HPDE6-E6E7 (cell line): ENCODE data around the gene SCAMP2.
"Not testable (repeated sequence)": the region's sequence is repeated elsewhere in the genome, so short reads cannot be mapped to it uniquely, and the experiment has no call there.

ENCODE experiments used
- DNase-seq: peaks from one replicate; pipeline ENCODE4 v3.0.0; 2011; ENCODE audit warnings: missing footprints; ENCODE audit errors: extremely low spot score

SCAMP2 gene, protein sequence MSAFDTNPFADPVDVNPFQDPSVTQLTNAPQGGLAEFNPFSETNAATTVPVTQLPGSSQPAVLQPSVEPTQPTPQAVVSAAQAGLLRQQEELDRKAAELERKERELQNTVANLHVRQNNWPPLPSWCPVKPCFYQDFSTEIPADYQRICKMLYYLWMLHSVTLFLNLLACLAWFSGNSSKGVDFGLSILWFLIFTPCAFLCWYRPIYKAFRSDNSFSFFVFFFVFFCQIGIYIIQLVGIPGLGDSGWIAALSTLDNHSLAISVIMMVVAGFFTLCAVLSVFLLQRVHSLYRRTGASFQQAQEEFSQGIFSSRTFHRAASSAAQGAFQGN

DNA sequence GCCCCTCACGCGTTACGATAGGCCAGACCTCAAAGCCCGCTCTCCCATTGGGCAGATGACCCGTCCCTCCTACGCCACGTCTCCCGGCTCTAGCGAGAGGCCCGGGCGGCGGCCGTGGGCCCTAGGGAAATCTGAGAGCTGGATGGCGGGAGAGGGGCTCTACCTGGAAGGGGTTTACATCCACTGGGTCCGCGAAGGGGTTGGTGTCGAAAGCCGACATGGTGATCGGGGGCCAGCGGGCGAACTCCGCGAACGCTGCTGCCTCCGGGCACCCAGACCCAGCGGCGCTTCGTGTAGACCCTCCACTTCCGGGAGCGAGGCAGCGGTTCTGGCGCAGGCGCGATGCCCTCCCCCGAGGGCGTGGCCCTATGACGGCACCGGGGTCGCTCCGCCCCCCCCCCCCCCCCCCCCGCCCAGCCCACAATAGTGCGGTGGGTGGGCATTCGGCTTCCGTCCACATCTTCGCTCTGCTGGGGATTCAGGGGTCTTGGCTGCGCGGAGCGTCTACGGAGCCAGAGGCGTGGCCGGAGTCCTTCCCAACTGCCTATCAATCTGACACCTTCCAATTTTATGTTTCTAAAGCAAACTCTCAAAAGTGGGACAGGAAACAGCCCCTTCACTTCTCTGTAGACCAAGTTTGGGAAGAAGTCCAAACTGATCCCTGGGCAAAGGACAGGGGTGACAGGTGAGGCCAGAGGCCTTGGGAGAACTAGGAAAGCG is at the start of gene SCAMP2:
TSS of gene SCAMP2 (minus strand) at position 330 of the 720 bp plus-strand sequence. CDS start at position 220, 110 bp downstream.
- peak; percentile 95 for DNase-seq

- DNase-seq: no peak
Observed at GRCh38 chr15:74920456-74920855, 47.3 kb upstream of the SCAMP2 start.

DNA sequence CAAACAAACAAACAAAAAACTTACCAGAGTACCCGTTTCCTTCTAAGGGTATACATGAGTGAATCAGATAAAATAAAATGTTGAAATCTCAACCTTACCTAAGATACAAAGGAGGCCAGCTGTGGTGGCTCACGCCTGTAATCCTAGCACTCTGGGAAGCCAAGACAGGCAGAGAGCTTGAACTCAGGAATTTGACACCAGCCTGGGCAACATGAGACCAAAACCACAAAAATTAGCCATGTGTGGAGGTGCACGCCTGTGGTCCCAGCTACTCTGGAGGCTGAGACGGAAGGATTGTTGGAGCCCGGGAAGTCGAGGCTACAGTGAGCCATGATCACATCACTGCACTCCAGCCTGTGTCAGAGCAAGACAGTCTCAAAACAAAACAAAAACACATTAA is 44.5 kb upstream of the SCAMP2 start:
- DNase-seq: no peak

DNA sequence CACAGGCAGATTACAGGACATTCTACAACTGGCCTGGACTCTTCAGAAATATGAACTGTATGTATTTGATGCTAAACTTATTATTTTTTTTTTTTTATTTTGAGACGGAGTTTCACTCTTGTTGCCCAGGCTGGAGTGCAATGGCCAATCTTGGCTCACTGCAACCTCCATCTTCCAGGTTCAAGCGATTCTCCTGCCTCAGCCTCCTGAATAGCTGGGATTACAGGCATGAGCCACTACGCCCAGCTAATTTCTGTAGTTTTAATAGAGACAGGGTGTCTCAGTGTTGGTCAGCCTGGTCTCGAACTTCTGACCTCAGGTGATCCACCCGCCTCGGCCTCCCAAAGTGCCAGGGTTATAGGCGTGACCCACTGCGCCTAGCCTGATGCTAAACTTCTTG is 40.6 kb upstream of the SCAMP2 start:
- DNase-seq: not testable (repeated sequence)

DNA sequence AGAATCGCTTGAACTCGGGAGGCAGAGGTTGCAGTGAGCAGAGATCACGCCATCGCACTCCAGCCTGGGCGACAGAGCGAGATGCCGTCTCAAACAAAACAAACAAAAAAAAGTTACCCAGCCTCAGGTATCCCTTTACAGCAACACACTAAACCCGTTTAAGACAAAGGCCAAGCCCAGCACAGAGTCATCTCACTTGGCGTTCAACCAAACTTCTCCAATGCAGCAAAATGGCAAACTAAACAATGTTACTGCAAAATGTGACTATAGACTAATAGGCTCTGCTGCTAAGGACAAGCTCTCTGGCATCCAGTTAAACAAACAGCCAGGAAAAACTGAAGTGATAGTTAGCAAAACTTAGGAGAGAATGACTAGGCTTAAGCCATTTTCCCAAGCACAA is 39.9 kb upstream of the SCAMP2 start:
- DNase-seq: no peak

- no peak for DNase-seq
Observed at GRCh38 chr15:74908635-74909034, 35.5 kb upstream of the SCAMP2 start.

DNA sequence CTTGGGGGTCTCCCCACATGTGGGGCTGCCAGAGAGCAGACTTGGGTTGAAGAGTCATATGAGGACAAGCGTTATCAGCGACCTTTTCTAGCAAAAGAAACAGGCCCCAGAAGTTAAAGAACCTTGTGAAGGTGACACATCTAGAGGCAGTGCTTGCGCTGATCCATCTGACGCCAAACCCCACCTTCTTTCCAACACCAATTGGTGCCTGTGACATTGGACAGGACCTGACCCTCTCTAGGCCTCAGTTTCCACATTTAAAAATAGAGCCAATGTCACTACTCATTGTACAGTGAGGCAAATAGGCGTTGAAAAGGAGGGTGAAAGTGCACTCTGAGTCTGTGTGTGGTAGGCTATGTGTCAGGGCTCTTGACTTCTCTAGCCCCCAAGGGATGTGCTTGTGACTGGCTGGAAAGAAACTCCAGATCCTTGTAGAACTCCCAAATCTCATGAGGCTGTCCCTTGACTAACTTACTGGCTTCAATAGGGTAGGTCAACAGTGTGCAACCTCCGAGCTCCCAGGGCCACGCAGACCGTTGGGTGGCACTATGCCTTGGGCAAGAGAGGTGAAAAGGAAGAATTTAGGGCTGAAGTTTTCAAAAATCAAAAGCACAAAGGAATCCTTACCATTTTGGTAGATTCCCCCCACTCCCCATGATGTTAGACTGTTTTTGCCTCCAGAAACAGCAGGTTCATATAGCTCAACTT is 34.2 kb upstream of the SCAMP2 start:
- no peak for DNase-seq

- DNase-seq: peak; percentile 91
Observed at GRCh38 chr15:74906450-74907162, 33.4 kb upstream of the SCAMP2 start, which contains the start of gene FAM219B. TSS of gene FAM219B (minus strand) at chr15:74906851. CDS start at chr15:74906800, 51 bp downstream.

GRCh38 chr15:74906067-74906449 is 32.9 kb upstream of the SCAMP2 start:
- no peak for DNase-seq

- no peak for DNase-seq
Observed at GRCh38 chr15:74904190-74904805, 31.1 kb upstream of the SCAMP2 start.

DNA sequence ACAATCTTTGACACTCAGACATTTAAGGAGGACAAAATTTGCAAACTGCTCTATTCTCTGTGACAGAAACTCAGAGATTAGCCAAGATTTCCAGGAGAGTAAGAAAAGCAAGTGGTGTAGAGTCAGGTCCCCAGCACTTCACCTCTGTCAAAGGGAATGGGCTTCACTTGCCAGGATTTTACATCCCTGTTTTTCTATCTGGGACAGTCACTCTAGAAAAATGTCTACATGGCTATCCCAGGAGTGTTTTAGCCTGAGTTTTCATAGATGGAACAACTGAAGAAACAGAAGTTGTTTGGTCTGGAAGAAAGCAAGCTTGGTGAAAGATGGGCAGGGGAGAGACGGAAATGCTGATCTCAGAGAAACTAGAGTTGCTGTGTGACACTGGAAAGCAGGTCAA is 30.5 kb upstream of the SCAMP2 start:
- no peak for DNase-seq

DNA sequence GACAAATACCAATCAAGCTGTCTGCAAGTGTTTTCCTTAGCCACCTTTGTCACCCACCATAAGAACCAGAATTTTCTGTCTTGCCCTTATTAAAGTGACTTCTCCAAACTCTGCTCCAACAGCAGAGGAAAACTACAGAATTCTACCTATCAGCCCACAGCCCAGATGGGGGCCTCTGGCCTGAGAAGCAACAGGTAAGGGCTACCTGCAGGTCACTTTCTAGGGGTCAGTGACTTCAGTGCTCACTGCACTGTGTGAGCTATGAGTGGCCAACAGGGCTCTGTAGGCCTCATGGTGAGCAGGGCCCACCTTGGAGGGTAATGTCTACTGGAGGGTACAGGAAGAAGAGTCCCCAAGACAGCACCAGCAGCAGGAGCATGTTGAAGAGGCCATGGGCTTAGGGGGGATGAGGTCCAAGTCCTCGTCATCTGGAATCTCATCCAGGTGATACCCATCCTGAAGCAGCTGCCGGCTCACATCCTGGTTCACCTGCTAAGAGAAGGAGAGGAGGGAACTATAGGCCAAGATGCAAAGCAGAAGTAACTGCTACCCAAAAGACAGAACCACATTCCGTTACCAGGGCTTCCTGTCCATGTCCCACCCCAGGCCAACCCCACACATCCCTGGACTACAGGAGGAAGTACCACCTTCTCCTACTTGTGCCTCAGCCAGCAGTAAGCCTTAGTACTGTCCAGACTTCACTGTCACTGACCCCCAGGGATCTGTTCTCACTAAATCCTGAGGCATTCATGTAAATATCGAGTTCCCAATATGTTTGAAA is 29.3 kb upstream of the SCAMP2 start:
- no peak for DNase-seq

- DNase-seq: peak; percentile 70
Observed at GRCh38 chr15:74901612-74902063, 28.5 kb upstream of the SCAMP2 start.

GRCh38 chr15:74897300-74897701 is 24.1 kb upstream of the SCAMP2 start:
- no peak for DNase-seq

DNA sequence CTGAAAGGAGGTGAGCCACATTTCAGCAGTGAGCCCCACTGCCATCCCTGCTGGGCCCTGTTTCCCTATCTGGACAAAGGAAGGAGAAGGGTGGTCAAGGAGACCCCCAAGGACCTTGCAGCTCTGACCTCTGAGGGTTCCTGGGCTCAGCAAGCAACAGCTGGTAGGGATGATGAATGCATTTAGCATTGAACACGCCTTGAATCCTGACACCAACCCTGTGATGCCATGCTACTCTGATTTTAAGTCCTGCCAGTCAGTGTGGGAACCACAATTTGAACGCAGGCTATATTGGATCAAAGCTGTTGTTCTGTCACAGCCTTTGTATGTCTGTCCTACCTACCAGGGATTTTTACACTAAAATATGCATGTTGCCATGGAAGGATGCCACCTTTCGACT is 23.2 kb upstream of the SCAMP2 start:
- DNase-seq: no peak

GRCh38 chr15:74895830-74896229 is 22.7 kb upstream of the SCAMP2 start:
- DNase-seq: no peak

DNA sequence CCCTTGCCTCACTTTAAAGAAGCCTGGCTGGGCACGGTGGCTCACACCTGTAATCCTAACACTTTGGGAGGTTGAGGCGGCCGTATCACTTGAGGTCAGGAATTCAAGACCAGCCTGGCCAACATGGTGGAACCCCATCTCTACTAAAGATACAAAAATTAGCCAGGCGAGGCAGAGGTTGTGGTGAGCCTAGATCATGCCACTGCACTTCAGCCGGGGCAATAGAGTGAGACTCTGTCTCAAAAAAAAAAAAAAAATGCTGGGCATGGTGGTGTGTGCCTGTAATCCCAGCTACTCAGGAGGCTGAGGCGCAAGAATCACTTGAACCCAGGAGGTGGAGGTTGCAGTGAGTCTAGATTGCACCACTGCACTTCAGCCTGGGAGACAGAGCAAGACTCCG is 21.2 kb upstream of the SCAMP2 start:
- not testable (repeated sequence) for DNase-seq

GRCh38 chr15:74893627-74894026 is 20.5 kb upstream of the SCAMP2 start:
- no peak for DNase-seq

DNA sequence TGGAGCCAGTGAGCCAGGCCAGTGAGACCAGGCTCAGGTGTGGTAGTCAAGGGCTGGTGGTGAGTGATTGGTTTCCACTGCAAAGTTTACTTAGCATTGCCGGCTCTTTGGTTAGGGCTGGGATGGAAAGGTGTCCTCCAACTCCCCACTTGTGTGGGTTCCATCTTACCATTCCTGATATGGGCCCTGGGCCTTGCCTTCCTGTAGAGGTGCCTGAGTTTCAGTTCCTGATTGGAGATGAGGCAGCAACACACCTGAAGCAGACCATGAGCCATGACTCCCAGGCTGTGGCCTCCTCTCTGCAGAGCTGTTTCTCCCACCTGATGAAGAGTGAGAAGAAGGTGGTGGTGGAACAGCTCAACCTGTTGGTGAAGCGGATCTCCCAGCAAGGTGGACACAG is 19.8 kb upstream of the SCAMP2 start:
- no peak for DNase-seq

DNA sequence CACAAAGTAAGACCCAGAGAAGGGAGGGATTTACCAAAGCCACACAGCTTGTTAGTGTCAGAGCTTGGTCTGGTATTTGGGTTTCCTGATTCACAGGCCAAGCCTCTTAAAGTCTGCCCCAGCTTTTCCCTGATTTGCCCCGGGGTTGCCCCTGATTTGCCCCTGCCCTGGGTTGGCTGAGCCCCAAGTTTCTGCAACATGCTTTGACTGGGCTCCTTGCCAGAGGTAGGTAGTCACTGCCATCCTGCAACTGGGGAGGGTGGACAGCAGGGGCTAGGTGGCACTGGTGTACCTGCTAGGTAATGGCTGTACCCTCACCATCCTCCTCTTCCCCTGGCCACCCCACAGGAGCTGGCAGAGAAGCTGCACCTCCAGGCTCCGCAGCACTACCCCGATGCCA is 19.1 kb upstream of the SCAMP2 start:
- no peak for DNase-seq

DNA sequence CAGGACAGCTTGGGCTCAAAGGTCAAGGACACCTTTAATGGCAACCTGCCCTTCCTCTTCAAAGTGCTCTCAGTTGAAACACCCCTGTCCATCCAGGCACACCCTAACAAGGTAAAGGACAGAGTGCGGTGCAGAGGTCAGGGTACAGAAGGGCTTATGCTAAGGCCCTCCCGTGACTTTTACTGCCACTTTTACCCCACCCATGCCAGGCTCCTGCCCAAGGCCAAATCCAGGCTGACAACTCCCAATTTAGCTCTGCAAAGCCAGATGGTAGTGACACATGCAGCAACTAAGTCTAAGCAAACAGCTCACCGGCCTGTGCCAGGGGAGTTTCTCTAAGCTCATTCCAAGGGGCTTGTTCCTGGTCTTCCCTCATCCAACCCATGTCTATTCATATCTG is 18.3 kb upstream of the SCAMP2 start:
- DNase-seq: no peak
